Measurements from ENCODE around the gene FHIP1A. TPM values are rescaled to one million over a fixed set of nuclear protein-coding genes. Genes with fewer than 3 reads are reported as not detected.
"Not testable (repeated sequence)": the region's sequence is repeated elsewhere in the genome, so short reads cannot be mapped to it uniquely, and the experiment has no call there.

Gene FHIP1A
- total RNA-seq, 1 donor: under 0.01 TPM

DNA sequence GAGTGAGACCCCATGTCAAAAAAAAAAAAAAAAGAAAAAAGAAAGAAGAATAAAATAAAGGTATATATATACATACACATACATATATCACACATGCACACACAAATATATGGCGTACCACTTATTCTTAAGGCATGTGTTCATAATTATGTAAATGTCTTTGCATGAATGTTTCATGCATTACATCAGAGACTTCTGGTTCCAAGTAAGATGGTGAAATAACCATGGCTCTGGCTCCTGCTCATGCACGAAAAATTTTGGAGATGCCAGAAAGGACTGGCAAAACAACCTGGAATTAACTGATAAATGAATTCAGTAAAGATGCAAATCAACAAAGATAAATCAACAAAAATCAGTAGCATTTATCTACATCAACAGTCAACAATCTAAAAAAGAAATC is 19.7 kb upstream of the FHIP1A start:
- no peak for DNase-seq (ENCODE audit: low read depth)
- H3K4me3 ChIP-seq (ENCODE audit: low read depth, low read length): no peak overlapping the region
- no peak for TF ChIP-seq CTCF (IDR thresholded peaks at IDR 0.05; ENCODE audit: insufficient read depth, low read depth, low read length)

- not testable (repeated sequence) for H3K4me3 ChIP-seq (ENCODE audit: low read depth, low read length); DNase-seq (ENCODE audit: low read depth)
These were observed 19.2 kb upstream of the FHIP1A start for GRCh38 chr4:151389799-151390198.

DNA sequence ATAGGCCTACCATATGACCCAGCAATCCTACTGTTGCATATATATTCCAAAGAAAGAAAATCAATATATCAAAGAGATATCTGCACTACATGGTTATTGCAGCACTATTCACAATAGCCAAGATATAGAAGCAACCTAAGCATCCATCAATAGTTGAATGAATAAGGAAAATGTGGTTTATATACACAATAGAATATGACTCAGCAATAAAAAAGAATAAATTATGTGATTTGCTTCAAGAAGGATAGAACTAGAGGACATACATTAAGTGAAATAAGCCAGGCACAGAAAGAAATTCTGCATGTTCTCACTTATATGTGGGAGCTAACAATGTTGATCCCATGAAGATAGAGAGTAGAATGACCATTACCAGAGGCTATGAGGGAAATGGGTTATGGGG is 13.1 kb upstream of the FHIP1A start:
- no peak for DNase-seq (ENCODE audit: low read depth)
- no peak overlapping the region for H3K4me3 ChIP-seq (ENCODE audit: low read depth, low read length)
- TF ChIP-seq CTCF (IDR thresholded peaks at IDR 0.05; ENCODE audit: insufficient read depth, low read depth, low read length): no peak

DNA sequence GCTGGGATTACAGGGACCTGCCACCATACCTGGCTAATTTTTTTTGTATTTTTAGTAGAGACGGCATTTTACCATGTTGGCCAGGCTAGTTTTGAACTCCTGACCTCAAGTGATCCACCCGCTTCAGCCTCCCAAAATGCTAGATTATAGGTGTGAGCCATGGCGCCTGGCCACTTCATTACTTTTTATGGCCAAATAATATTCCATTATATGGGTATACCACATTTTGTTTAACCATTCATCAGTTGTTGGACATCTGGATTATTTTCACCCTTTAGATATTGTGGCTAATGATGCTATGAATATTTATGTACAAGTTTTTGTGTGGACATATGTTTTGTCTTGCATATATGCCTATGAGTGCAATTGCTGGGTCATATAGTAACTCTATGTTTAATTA is 8.6 kb upstream of the FHIP1A start:
- H3K4me3 ChIP-seq (ENCODE audit: low read depth, low read length): no peak overlapping the region
- no peak for DNase-seq (ENCODE audit: low read depth)
- TF ChIP-seq CTCF (IDR thresholded peaks at IDR 0.05; ENCODE audit: insufficient read depth, low read depth, low read length): no peak

DNA sequence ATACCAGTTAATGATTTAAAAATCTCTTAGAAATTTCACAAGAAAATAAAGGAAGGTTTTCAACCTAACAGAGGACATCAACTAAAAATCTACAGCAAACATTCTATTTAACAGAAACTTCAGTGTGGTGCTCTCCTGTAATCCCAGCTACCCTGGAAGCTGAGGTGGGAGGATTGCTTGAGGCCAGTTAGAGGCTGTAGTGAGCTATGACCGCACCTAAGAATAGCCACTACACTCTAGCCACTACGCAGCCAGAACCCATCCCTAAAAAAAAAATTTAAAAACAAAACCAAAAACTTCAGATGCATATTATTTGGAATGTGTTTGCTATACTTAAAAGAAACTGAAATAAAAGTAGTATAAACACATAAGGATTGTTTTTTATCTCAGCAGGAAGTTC is 7.2 kb upstream of the FHIP1A start:
- TF ChIP-seq CTCF (IDR thresholded peaks at IDR 0.05; ENCODE audit: insufficient read depth, low read depth, low read length): no peak
- DNase-seq (ENCODE audit: low read depth): no peak
- no peak overlapping the region for H3K4me3 ChIP-seq (ENCODE audit: low read depth, low read length)

DNA sequence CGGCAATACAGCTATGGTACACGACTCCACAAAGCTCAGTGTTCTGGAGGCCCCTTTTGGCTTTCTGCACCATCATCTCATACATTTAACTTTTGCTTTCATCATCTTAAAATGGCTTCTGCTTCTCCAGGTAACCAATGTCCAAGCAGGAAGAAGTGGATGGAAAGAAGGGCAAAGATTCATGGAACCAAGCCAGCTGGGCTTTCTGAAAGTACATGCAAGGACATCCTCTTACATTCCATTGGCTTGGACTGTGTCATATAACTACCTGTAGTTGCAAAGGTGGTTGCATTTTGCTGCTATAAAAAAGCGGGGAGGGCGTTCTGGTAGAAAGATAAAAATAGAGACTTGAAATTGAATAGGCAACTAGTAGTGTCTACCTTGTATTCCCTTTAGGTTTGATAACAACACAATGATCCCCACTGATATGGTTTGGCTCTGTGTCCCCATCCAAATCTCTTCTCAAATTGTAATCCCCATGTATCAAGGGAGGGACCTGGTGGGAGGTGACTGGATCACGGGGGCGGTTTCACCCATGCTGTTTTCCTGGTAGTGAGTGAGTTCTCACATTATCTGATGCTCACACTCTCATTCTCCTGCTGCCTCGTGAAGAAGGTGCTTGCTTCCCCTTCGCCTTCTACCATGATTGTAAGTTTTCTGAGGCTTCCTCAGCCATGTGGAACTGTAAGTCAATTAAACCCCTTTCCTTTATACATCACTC is 6.7 kb upstream of the FHIP1A start:
- DNase-seq (ENCODE audit: low read depth): no peak
- H3K4me3 ChIP-seq (ENCODE audit: low read depth, low read length): no peak overlapping the region
- no peak for TF ChIP-seq CTCF (IDR thresholded peaks at IDR 0.05; ENCODE audit: insufficient read depth, low read depth, low read length)

DNA sequence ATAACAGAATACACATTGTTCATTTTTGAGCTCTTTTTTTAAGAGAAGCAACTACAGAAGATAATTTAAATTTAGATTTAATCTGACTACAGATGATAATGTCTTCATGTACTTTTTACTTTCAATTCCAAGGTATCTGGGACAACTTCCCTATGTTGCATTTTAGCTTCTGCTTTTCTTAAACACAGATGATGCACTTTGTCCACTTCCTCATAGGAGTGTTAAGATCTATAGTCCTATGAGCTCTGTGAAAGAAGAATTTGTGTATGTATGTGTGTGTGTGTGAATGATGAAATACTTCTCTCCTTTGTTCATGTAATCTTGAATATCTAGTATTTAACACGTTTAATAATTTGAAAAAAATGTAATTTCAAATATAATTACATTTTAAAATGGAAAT is 5.3 kb upstream of the FHIP1A start:
- TF ChIP-seq CTCF (IDR thresholded peaks at IDR 0.05; ENCODE audit: insufficient read depth, low read depth, low read length): no peak
- no peak overlapping the region for H3K4me3 ChIP-seq (ENCODE audit: low read depth, low read length)
- DNase-seq (ENCODE audit: low read depth): no peak

DNA sequence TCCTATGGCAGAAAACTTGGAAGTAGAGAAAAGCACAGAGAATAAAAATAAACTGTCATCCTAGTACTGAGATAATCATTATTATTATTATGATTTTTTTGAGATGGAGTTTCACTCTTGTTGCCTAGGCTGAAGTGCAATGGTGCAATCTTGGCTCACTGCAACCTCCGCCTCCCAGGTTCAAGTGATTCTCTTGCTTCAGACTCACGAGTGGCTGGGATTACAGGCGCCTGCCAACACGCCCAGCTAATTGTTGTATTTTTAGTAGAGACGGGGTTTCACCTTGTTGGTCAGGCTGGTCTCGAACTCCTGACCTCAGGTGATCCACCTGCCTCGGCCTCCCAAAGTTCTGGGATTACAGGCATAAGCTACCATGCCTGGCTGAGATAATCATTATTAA is 4.2 kb upstream of the FHIP1A start:
- not testable (repeated sequence) for DNase-seq (ENCODE audit: low read depth); H3K4me3 ChIP-seq (ENCODE audit: low read depth, low read length)

Measured in fibroblast of villous mesenchyme (primary cell).